GM18502 (cell line): ENCODE data around the gene TMEM120B.
A peak's percentile ranks its signal among the peaks of the same experiment; 100 is the strongest.

Source experiments
- ATAC-seq: cut with Tn5 transposase; IDR thresholded peaks from one replicate; pipeline ENCODE4 v1.9.1; 2021; ENCODE audit warnings: mild to moderate bottlenecking; ENCODE audit not compliant: unreplicated experiment, poor library complexity

TMEM120B gene

DNA sequence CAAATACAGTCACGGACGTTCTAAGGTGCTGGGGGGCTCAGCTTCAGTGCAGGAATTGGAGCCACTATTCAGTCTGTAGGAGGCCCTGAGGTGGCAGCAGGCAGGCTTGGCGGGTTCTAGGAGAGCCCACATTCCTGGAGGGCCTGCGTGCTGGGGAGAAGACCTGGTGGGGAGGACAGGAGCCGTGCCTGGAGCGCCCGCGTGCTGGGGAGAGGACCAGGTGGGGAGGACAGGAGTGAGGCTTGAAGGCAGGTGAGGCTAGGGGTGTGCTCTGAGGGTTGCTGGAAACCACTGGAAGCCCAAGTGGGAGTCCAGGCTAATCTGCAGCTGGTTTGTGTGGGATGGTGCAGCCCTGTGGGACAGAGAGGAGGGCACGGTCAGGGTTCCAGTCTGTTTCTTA, 57.8 kb downstream of the TMEM120B start:
- no peak for ATAC-seq

DNA sequence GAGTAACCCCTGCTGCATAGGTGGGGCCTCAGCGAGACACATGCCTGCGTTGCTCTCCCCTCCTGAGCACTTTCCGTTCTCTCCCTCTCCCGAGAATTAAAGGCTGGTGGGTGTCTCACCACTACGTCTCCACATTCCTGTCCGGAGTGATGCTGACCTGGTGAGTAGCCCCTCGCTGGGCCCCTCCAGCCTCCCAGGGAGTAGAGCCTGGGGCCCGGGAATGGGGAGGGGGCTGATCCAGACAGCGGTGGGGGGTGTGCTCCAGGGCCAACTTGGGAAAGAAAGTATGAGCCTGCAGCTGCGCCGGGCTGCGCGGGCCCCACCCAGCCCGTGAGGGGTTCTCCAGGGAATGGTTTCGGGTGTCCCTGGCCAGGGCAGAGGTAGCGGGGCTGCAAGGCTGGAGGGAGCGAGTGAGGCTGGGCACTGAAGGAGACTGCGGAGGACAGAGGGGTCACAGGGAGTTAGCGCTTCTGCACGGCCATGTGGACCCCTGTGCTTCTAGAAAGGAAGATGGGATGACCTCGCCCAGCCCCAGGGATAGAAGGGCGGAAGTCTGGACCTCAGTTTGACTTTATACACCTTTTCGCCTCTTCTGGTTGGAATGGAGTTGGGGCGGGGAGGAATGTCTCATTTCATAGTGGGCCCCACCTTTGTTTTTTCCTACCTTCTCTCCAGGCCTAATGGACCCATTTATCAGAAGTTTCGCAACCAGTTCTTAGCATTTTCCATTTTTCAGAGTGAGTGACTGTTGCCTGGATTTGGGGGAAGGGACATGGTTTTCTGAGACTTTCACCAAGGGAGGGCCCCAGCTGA, 58.5 kb downstream of the TMEM120B start:
- no peak for ATAC-seq

DNA sequence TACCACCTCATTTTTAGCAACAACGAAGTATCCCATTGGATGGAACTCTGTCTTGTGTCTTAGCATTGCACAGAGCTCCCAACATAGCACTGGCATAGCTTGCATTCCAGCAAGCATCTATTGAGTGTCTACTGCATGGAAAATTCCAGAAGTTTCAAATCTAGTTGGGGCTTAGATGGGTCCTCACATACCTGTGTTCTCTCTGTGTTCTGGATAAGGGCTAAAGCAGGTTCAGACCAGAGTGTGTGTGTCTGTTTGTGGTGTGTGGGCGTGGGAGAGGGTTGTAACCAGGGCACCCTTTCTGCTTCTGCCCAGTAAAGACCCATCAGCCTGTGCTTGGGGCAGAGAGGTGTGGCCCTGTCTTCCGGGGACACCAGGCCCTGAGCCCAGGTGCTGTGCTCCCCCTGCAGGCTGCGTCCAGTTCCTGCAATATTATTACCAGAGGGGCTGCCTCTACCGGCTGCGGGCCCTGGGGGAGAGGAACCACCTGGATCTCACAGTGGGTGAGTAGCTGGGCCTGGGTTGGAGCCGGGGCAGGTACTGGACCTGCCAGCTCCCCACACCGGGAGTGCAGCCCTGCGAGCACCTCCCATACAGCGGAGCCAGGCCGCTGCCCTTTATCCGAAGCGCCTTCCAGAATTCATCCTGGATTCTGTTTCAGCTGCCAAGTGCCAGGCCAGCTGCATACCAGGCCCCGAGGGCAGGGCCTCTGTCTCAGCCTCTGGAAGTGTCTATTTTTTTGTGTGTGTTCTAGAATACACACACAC, 60.6 kb downstream of the TMEM120B start:
- ATAC-seq, result peak; percentile 83

DNA sequence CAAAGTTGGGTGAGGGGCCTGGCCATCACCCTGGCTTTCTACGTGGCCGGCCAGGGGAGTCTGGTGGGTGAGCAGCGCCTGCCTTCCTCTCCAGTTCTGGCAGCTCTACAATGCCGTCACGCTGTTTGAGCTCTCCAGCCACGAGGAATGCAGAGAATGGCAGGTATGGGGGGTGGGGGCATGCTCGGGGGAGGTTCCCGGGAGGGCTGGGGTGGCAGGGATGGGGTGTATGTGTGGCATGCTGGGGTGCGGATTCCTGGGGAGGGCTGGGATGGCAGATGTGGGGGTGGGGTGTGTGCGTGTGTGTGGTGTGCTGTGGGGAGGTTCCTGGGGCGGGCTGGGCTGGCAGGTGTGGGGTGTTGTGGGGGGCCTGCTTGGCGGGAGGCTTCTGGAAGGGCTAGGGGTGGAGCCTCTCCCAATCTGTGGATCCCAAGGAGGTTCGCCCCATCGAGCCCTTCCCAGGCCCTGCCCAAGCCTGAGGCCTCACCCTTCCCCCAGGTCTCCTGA, 62.5 kb downstream of the TMEM120B start:
- ATAC-seq, result no peak

DNA sequence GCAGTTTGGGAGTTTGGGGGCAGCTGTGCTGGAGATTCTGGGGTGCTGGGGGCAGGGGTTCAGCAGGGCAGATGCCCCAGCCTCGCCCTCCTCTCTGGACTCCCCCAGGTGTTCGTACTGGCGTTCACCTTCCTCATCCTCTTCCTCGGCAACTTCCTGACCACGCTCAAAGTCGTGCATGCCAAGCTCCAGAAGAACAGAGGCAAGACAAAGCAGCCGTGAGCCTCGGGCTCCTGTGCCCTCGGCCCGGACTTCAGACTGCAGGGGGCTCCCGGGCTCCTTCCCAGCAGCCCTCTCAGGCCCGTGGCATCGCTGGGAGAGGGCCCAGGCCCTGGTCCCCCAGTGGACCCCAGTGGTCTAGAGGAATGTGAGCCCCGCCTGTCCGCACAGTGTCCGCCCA, 62.9 kb downstream of the TMEM120B start:
- no peak for ATAC-seq

DNA sequence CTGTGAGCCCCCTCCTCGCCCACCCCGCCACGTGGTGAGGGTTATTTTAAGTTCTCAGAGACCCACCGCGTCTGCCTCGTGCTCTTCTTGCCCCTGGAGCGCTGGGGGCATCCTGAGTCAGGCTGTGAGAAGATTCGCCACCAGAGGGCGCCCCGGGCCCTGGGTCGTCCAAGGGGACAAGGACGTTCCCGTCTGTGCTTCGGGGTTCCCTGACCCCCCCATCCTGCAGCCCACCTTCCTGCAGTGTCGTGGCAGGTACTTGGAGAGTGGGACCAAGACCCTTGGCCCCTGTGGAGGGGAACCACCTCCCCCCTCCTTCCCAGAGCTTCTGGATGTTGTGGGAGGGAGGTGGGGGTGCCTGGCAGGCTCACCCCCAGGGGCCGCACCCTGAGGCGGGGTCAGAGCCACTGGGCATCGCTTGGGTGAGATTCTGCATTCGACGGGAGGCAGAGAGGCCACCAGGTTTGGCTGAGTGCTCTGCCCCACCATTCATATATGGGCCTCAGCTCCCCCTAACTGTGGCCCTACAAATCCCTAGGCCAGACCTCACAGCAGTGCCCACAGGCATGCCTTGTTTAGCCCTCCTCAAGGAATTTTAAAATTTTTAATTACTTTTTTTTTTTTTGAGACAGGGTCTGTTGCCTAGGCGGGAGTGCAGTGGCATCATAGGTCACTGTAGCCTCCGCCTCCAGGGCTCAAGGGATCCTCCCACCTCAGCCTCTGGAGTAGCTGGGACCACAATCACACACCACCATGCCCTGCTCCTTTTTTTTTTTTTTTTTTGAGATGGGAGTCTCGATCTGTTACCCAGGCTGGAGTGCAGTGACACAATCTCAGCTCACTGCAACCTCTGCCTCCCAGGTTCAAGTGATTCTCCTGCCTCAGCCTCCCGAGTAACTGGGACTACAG, 63.9 kb downstream of the TMEM120B start:
- no peak for ATAC-seq

DNA sequence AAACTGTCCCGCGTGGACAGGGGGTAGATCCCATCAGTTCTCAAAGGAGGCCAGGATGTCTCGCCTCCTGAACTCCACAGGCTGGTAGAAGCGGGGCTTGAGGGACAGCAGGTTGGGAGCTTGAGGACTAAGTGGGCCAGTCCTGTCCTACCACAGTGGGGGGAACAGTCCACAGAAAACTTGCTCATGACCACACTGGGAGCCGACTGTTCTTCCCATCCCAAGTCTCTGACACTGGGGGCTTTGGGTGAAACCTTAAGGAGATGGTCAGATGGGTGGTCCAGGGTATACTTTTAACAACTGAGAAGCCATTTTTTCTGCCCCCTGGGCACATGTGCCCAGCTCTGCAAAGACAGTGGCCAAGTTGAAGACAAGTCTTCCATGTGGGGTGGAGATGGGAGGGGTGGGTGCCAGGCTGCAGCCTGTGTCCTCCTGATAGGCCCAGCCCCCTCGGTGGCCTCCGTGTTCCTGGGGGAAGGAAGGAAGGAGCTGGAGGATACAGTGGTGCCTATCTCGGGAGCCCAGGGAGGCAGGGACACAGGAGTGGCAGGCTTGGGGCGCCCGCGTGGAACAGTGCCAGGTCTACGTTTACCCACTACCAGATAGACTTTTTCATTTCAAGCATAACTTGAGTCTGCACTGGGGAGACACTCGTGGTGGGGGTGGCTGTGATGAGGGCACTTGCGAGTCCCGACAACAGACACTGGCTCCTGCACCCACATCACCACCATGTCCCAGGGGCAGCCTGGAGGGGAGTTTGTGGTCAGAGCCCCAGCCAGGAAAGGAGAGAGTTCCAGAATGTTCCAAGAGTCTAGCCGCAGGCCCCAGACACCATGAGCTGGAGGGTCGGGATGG, 66.2 kb downstream of the TMEM120B start:
- no peak for ATAC-seq

DNA sequence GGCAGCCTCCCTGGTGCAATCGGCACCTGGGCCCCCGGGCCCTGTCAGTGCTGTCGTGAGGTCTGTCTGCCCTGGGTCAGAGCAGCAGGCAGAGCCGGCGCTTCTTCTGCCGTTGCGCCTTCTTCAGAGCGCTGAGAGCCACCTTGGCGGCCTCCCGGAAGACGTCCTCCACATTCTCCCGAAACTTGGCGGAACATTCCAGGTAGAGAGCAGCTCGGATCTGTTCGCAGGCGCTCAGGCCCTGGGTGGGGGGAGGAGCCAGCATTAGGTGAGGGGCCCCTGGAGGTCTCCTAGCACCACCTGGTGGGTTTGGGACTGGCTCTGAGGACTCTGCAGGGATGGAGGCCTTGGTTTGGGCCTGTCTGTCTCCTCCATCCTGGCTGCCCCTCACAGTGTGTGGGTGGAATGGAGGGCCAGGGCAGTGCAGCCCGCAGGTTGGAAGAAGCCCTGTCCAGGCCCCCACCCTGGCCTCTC, 66.9 kb downstream of the TMEM120B start:
- no peak for ATAC-seq

DNA sequence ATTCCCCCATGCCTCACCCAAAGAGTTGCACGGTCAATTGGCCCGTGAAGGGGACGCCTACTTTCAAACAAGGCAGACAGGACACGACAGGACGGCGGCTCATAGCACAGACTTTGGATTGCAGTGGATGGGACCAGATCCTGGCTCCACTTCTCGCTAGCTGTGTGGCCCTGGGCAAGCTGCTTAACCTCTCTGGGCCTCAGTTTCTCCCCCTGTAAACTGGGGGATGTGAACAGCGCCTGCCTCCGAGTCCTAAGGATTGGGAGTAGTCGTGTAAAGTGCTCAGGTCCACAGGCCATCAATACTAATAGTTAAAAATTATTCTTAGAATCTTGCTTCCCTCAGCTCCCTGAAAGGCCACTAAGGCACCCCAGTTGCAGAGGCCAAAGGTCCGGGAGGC, 67.9 kb downstream of the TMEM120B start:
- ATAC-seq, result no peak

DNA sequence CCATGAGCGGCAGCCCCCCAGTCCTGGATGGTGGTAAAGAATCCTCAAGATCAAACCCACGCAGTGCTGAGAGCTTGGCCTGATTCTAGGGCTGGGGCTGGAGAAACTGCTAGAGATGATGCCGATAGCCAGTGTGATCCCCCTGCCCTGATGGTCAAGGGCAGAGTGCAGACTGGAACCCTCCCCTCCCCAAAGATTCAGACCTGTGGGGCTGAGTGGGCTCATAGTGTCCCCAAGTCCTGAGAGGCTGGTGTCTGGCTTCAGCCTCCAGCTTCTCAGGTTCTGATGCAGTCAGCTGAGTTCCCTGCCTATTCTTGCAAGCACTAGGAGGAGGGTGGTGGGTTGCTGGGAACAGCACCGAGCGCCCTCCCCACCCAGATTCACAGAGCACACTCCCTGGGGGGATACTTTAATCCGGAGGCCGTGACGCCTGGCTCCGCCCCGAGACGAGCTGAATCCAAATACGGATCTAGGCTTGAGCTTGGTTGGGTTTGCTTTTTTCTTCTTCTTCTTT, 69.0 kb downstream of the TMEM120B start:
- peak; percentile 23 for ATAC-seq

DNA sequence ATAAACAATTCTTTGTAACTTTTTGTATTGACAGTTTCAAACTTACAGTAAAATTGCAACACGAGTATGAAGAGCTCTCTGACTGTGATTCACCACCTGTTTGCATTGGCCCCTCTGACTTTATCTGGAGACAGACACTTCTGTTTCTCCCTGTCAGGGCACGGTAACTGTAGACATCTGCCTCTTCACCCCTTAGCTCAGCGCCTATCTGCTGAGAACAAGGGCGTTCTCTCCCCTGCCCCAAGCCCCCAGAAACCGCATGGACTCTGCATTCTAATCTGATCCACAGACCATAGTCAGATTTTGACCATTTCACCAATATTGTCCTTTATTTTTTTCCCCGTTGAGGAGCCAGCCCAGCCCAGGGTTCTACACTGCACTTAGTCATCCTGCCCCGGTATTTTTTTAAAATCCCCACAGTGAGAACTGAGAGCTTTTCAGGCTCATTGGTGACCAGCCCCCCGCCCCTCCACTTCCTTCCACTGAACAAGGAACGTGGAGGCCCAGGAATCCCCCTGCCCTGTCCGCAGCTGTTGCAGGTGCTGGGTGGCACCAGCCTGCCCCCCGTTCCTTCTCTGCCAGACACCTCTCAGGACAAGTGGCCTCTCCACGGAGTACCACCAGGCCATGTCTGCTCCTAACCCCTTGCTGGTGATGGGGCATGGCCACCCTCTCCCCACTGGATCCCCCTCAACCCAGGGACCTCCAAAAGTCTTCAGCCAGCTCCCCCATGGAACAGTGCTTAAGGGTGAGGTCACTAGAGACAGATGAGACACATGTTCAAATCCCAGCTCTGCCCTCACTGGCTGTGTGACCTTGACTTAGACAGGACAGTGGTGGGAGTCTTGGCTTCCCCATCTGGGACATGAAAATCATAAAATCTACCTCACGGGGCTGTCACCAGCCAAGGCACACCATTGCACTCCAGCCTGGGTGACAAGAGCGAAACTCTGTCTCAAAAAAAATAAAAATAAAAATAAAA, 69.7 kb downstream of the TMEM120B start:
- ATAC-seq, result peak; percentile 53

DNA sequence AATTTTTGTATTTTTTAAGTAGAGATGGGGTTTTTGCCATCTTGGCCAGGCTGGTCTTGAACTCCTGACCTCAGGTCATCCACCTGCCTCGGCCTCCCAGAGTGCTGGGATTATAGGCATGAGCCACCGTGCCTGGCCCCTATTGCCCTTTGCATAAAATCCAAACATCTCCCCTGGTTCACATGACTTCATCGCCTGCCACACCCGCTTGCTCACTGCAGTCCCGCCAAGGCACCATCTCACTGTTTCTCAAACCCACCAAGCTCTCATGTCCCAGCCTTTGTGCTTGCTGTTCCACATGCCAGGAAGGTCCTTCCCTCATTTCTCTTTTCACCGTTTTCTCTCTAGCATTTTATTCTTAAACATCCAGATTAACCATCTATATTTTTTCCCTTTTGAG, 71.2 kb downstream of the TMEM120B start:
- no peak for ATAC-seq

DNA sequence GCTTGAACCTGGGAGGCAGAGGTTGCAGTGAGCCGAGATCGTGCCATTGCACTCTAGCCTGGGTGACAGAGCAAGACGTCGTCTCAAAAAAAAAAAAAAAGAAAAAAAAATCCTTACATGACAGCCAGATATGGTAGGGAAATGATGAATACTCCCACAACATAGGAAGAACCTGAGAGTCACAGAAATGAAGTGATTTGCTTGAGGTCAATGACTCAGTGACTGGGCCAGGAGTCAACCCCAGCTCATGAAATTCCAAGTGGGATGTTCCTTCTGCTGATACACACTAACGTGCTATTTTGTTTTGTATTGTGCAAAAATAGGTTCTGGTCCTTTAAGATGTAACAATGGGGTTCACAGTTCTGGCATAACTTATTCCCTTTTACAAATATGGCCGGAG, 71.9 kb downstream of the TMEM120B start:
- no peak for ATAC-seq

DNA sequence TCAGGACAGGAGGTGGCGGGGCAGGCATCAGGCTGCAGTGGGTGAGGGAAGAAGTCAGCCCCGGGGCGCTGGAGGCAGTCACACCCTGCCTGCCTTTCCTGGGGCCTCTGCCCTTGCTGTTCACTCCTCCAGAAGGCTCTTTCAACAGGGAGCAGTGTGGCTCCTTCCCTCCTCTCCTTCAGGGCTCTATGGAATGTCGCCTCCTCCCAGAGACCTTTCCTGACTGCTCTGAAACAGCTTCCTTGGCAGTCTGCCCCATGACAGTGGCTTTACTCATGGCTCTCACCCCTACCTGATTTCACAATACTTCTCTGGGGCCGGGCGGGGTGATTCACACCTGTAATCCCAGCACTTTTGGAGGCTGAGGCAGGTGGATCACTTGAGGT, 73.9 kb downstream of the TMEM120B start:
- ATAC-seq, result no peak

DNA sequence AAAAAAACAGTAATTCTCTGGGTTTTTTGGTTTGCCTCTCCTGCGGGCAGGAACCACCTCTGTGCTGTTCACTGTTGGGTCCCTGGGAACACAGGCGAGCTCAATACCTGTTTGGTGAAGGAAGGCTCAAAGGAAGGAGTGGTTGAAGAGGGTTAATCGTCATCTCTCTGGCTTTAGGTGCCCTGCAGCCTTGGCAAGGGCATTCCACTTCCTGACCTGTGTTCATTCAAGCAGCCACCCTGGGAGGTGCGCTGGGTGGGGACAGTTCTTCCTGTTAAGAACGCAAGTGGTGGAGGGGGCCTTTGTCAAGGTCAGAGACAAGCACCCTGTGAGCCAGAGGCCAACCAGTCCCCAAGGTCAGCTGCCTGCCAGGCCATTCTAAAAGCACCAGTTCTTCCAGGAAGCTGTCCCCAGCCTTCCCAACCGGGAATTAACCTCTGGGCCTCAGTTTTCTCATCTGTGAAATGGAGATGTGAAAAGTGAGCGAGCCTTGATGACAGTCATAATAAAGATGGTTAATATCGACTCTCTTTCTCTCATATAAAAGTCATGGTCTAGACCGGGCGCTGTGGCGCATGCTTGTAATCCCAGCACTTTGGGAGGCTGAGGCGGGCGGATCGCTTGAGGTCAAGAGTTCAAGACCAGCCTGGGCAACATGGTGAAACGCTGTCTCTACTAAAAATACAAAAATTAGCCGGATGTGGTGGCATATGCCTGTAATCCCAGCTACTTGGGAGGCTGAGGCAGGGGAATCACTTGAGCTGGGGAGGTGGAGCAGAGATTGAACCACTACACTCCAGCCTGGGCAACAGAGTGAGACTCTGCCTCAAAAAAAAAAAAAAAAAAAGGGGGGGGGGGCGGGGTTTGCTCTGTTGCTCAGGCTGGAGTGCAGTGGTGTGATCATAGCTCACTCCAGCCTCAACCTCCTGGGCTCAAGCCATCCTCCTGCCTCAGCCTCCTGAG, 74.8 kb downstream of the TMEM120B start:
- no peak for ATAC-seq

DNA sequence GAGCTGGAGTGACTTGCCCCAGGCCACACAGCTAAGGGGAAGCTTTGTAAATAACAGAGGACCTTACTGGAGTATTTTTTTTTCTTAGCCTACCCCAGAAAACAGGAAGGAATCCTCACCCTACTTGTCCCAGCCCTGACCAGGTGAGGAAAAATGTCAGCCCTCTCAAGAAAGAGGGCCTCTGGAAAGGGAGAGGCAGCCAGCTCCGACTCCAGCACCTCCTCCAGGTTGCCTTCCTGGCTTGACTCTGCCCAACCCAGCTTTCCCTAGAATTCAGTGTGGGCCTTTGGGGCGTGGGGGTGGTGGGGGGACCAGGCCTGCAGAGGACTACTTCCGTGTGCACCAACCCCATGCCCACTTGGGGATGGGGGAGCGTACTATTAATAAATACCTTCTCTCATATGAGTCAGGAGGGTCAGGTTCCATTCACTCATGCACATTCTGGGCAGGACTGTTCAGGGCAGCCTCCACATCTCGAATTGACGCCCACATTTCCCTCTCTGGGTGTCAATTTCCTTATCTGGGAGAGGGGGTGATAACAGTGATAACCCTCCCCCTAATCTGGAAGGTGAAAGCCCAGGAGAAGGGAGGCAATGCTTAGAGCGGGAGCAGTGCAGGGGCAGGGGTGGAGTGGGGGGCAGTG, 75.7 kb downstream of the TMEM120B start:
- no peak for ATAC-seq
